A673 (cell line): ENCODE results near the gene OR8S1. TPM values are rescaled to one million over a fixed set of nuclear protein-coding genes. Genes with fewer than 3 reads are reported as not detected.
"Not testable (repeated sequence)": the region's sequence is repeated elsewhere in the genome, so short reads cannot be mapped to it uniquely, and the experiment has no call there.

ENCODE experiments used
- BruUV-seq: library from RNA; stranded (reverse); fragments of 400-500 nt; replicated peaks from 2 replicates; lab custom pipeline; 2021; lab: Mats Ljungman, UMichigan
- CTCF ChIA-PET: fragments of 300-600 bp; sonication (Branson Sonifier 250); formaldehyde crosslinking; loops from one replicate; lab custom pipeline; 2022; ENCODE audit warnings: antibody characterized with exemption; lab: Charles Lee
- POLR2A ChIA-PET: fragments of 300-600 bp; sonication (Branson Sonifier 250); formaldehyde crosslinking; loops from one replicate; lab custom pipeline; 2022; ENCODE audit warnings: antibody characterized with exemption; ENCODE audit not compliant: low non-redundant PET; lab: Charles Lee
- DNase-seq: peaks from one replicate; pipeline ENCODE4 v3.0.0-alpha.2; 2015; ENCODE audit warnings: low spot score
- H3K27ac ChIP-seq: fragments of 200-600 bp; sonication (generic); 2 replicates; pipeline ENCODE4 v1.5.1; 2016; ENCODE audit warnings: mixed run types, low read depth, mild to moderate bottlenecking, mixed read lengths, antibody characterized with exemption, low read length; ENCODE audit not compliant: poor library complexity, severe bottlenecking
- H3K27me3 ChIP-seq: fragments of 200-600 bp; sonication (generic); replicated peaks from 2 replicates; pipeline ENCODE4 v1.6.1; 2017; ENCODE audit warnings: mixed run types, low read depth, mild to moderate bottlenecking, mixed read lengths, antibody characterized with exemption, low read length; ENCODE audit not compliant: insufficient read depth, poor library complexity
- H3K36me3 ChIP-seq: fragments of 200-600 bp; sonication (generic); 2 replicates; pipeline ENCODE4 v1.6.1; 2016; ENCODE audit warnings: mixed run types, mild to moderate bottlenecking, mixed read lengths, antibody characterized with exemption, low read length; ENCODE audit not compliant: insufficient read depth, poor library complexity, severe bottlenecking
- H3K4me1 ChIP-seq: fragments of 200-600 bp; sonication (generic); 2 replicates; pipeline ENCODE4 v1.6.1; 2017; ENCODE audit warnings: mixed run types, mild to moderate bottlenecking, mixed read lengths, antibody characterized with exemption, low read length; ENCODE audit not compliant: insufficient read depth, poor library complexity, severe bottlenecking
- H3K4me3 ChIP-seq: fragments of 200-600 bp; sonication (generic); 2 replicates; pipeline ENCODE4 v1.5.1; 2016; ENCODE audit warnings: low read depth, mixed run types, mild to moderate bottlenecking, mixed read lengths, low read length; ENCODE audit not compliant: poor library complexity, severe bottlenecking
- H3K9me3 ChIP-seq: fragments of 200-600 bp; sonication (generic); 2 replicates; pipeline ENCODE4 v1.6.1; 2016; ENCODE audit warnings: mixed run types, low read depth, mild to moderate bottlenecking, mixed read lengths, antibody characterized with exemption, low read length; ENCODE audit not compliant: poor library complexity, severe bottlenecking
- EZH2 ChIP-seq: fragments of 200-600 bp; sonication (generic); IDR thresholded peaks from 2 replicates; pipeline ENCODE4 v1.6.1; 2017; ENCODE audit warnings: borderline replicate concordance, low read depth, mild to moderate bottlenecking, mixed read lengths, antibody characterized with exemption, low read length; ENCODE audit not compliant: poor library complexity, severe bottlenecking
- intact Hi-C: fragments of 100-400 bp; cut with micrococcal nuclease; formaldehyde crosslinking; loops from one replicate; pipeline ENCODE4 v1.10.0; 2022; ENCODE audit not compliant: unreplicated experiment
- total RNA-seq: library from RNA; stranded (reverse); gene quantifications from 2 replicates; pipeline ENCODE4 v1.2.3, GENCODE V29; 2021
- TF ChIP-seq, protein P1 (sequence below): fragments of 300-800, 200-600 bp; sonication (generic); conservative IDR thresholded peaks from 2 replicates; pipeline ENCODE4 v1.5.1; 2017; ENCODE audit warnings: low read depth, mild to moderate bottlenecking, antibody characterized with exemption, low read length, moderate library complexity, mixed read lengths

The OR8S1 gene
- total RNA-seq, 1 experiment from 2014 or later, result not detected

DNA sequence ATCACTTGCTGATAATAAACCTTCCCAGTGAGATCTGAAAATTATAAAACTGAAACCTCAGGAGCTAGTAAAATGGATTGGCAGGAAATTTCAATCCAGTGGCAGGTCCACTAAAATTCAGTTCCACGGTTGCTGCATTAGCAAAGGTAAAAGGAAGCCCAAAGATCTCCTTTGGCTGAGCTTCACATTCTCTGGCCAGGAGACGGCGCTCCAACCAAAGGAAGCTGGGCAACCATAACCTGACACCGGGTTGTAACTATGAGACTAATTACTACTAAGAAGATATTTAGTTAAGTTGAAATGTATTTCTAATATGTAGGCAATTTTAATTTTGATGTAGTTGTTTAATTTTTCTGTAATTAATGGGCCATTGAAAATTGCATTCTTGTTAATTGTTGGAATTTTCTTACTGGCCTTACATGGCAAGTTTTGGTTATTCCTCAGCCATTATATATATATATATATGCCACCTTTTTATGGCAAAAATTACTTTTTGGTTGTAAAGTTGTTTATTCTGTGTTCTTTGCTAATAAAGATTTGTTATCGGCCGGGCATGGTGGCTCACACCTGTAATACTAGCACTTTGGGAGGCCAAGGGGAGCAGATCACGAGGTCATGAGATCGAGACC lies 17.0 kb downstream of the OR8S1 start:
- Histone ChIP-seq H3K4me1 (no peaks in the 10 kb centered on the region), H3K27me3 (peaks cover 9% of the 10 kb centered on the region), H3K36me3 (no peaks in the 10 kb centered on the region), H3K4me3 (no peak overlapping the region), H3K27ac (no peak overlapping the region), H3K9me3 (no peaks in the 10 kb centered on the region)
- ChIA-PET CTCF (interaction anchor here (0.7 to 3.2 kb wide), 3 partner anchors 76 to 508 kb away, joined by 3 to 15 read pairs (median 3); no protein-coding TSS in a partner anchor), POLR2A (no interaction called here)
- intact Hi-C loops, result loop anchor here (1.0 kb wide), 1 partner anchor 76 kb away; no protein-coding TSS in a partner anchor
- peak; percentile 33 for DNase-seq
- TF ChIP-seq, protein P1, sequence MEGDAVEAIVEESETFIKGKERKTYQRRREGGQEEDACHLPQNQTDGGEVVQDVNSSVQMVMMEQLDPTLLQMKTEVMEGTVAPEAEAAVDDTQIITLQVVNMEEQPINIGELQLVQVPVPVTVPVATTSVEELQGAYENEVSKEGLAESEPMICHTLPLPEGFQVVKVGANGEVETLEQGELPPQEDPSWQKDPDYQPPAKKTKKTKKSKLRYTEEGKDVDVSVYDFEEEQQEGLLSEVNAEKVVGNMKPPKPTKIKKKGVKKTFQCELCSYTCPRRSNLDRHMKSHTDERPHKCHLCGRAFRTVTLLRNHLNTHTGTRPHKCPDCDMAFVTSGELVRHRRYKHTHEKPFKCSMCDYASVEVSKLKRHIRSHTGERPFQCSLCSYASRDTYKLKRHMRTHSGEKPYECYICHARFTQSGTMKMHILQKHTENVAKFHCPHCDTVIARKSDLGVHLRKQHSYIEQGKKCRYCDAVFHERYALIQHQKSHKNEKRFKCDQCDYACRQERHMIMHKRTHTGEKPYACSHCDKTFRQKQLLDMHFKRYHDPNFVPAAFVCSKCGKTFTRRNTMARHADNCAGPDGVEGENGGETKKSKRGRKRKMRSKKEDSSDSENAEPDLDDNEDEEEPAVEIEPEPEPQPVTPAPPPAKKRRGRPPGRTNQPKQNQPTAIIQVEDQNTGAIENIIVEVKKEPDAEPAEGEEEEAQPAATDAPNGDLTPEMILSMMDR, result peak; percentile 66
- TF ChIP-seq EZH2, result no peak
- BruUV-seq, result no TSS peak

DNA sequence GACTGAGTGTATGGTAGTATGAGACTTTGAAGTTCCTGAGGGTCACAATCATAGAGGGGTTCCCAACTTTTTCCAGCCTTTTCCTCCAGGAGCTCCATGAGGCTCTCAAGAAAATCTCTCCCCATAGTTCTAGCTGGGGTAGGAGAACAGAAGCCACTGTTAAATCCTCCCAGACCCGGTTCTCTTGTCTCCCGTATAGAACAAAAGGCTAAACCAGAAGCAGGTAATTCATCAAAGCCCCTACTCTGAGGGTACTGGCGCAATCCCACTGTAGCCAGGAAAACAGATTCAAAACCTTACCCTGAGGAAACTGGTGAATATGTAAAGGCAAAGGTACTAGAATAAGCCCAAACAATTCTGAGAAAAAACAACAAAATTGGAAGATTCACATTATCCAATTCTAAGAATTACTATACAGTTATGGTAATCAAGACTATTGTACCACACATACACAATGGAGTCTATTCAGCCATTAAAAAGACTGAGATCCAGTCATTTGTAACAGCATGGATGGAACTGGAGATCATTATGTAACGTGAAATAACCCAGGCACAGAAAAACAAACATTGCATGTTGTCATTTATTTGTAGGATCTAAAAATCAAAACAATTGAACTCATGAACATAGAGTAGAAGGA lies 20.5 kb downstream of the OR8S1 start:
- Histone ChIP-seq H3K27ac (no peak overlapping the region), H3K27me3 (peaks cover 9% of the 10 kb centered on the region), H3K36me3 (no peaks in the 10 kb centered on the region), H3K9me3 (no peaks in the 10 kb centered on the region), H3K4me1 (no peaks in the 10 kb centered on the region), H3K4me3 (no peak overlapping the region)
- ChIA-PET CTCF (no interaction called here), POLR2A (no interaction called here)
- BruUV-seq, result no TSS peak
- TF ChIP-seq, protein P1, result no peak
- no peak for TF ChIP-seq EZH2
- intact Hi-C loops, result no loop called here
- no peak for DNase-seq

DNA sequence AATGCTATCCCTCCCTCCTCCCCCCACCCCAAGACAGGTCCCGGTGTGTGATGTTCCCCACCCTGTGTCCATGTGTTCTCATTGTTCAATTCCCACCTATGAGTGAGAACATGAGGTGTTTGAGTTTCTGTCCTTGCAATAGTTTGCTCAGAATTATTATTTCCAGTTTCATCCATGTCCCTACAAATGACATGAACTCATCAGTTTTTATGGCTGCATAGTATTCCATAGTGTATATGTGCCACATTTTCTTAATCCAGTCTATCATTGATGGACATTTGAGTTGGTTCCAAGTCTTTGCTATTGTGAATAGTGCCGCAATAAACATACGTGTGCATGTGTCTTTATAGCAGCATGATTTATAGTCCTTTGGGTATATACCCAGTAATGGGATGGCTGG lies 21.6 kb downstream of the OR8S1 start:
- POLR2A ChIA-PET, H3K36me3 ChIP-seq, BruUV-seq, intact Hi-C loops, H3K27me3 ChIP-seq, H3K9me3 ChIP-seq, CTCF ChIA-PET, H3K4me1 ChIP-seq, H3K4me3 ChIP-seq, DNase-seq, H3K27ac ChIP-seq: not testable (repeated sequence)

DNA sequence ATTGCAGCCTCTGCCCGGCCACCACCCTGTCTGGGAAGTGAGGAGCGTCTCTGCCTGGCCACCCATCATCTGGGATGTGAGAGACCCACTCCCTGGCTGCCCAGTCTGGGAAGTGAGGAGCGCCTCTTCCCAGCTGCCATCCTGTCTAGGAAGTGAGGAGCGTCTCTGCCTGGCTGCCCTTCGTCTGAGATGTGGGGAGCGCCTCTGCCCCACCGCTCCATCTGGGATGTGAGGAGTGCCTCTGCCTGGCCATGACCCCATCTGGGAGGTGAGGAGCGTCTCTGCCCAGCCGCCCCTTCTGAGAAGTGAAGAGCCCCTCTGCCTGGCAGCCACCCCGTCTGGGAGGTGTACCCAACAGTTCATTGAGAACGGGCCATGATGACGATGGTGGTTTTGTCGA lies 26.2 kb downstream of the OR8S1 start:
- H3K27ac ChIP-seq, POLR2A ChIA-PET, H3K4me1 ChIP-seq, CTCF ChIA-PET, BruUV-seq, H3K9me3 ChIP-seq, H3K4me3 ChIP-seq, H3K36me3 ChIP-seq, H3K27me3 ChIP-seq, intact Hi-C loops, DNase-seq: not testable (repeated sequence)

DNA sequence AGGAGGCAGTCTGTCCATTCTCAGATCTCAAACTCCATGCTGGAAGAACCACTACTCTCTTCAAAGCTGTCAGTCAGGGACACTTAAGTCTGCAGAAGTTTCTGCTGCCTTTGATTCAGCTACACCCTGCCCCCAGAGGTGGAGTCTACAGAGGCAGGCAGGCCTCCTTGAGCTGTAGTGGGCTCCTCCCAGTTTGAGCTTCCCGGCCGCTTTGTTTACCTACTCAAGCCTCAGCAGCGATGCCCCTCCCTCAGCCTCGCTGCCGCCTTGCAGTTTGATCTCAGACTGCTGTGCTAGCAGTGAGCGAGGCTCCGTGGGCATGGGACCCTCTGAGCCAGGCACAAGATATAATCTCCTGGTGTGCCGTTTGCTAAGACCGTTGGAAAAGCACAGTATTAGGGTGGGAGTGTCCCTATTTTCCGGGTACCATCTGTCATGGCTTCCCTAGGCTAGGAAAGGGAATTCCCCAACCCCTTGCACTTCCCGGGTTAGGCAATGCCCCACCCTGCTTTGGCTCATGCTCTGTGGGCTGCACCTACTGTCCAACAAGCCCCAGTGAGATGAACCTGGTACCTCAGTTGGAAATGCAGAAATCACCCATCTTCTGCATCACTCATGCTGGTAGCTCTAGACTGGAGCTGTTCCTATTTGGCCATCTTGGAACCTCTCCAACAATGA lies 28.4 kb downstream of the OR8S1 start:
- H3K9me3 ChIP-seq, H3K36me3 ChIP-seq, BruUV-seq, H3K4me1 ChIP-seq, H3K27ac ChIP-seq, intact Hi-C loops, CTCF ChIA-PET, H3K4me3 ChIP-seq, H3K27me3 ChIP-seq: not testable (repeated sequence)
- peak; percentile 28 for DNase-seq
- POLR2A ChIA-PET, result interaction anchor here (0.7 kb wide), 1 partner anchor 43 kb away, joined by 3 read pairs; no protein-coding TSS in a partner anchor
